Activated CD4-positive, alpha-beta T cell treated with anti-CD3 and anti-CD28 coated beads for 1 hour (primary cell): Measurements from ENCODE around the gene MDM2.
"Not testable (repeated sequence)": the region's sequence is repeated elsewhere in the genome, so short reads cannot be mapped to it uniquely, and the experiment has no call there.

Experiments used
- DNase-seq: peaks from one replicate; pipeline ENCODE4 v3.0.0-alpha.2; 2020

Gene MDM2

GRCh38 chr12:68855771-68856170 lies 47.8 kb downstream of the MDM2 start:
- DNase-seq: no peak

GRCh38 chr12:68856510-68856909 lies 48.5 kb downstream of the MDM2 start:
- DNase-seq: no peak

DNA sequence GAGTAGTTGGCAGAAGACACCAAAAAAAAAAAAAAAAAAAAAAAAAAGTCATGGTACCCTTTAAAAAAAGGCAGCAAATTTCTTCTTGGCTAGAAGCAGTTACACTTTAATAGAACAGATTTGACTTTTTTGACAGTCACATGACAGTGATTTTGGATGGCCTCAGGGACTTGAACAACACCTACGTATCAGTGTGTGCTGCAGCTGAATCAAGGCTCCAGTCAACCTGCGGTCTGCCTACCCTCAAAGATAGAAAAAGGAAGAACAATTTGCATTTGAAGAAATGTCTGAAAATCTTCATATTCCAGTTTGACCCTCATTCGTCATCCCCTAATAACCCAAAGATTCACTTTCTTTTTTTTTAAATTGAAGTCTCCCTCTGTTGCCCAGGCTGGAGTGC lies 53.9 kb downstream of the MDM2 start:
- no peak for DNase-seq

DNA sequence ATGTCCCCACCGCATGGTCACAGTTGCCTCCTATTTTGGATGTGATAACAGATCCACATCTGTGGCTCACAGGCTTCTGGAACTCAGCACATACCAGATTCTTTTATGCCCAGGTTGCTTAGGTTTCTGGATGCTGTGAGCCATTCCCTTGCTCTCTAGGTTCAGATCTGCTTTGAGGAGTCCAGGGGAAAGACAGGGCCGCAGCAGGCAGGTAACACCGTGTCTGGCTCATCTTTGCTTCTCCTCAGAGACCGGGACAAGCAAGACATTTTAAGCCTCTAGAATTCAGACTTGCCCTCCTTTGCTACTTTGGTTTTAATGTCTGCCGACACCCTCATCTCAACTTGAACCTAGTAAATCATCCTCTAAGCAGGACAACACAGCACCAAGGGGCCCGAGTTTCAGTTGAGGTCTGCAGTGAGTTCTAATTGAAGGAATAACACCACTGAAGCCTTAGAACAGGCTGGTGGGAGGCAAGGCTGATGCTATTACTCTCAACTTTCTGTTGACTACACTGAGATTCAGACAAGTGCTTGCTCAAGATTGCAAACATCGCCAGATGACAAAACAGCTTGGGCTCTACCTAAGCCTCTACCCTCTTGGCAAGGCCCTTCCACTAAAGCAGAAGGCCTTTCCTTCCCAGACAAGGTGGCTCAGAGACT lies 55.3 kb downstream of the MDM2 start:
- DNase-seq: no peak

DNA sequence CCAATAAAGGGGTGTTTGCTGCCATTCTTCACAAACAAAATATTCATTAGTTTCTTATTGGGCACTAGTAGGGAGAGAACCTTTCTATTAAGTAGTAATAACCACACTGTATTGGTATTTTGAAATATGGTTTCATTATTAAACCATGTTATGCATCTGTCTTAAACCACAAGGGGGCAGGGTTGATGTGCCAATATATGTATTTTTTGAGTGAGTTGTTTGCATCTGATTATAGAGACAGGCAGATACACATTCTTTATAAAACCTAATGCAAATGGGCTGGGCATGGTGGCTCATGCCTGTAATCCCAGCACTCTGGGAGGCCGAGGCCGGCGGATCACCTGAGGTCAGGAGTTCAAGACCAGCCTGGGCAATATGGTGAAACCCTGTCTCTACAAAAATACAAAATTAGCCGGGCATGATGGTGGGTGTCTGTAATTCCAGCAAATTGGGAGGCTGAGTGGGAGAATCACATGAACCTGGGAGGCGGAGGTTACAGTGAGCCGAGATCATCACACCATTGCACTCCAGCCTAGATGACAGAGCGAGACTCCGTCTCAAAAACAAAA lies 56.0 kb downstream of the MDM2 start:
- not testable (repeated sequence) for DNase-seq

GRCh38 chr12:68864604-68865003 lies 56.6 kb downstream of the MDM2 start:
- DNase-seq: no peak

GRCh38 chr12:68865399-68866164 lies 57.6 kb downstream of the MDM2 start:
- no peak for DNase-seq

- DNase-seq: no peak
Measured at GRCh38 chr12:68866950-68867349, 59.0 kb downstream of the MDM2 start.

GRCh38 chr12:68867606-68868005 lies 59.6 kb downstream of the MDM2 start:
- DNase-seq: no peak

DNA sequence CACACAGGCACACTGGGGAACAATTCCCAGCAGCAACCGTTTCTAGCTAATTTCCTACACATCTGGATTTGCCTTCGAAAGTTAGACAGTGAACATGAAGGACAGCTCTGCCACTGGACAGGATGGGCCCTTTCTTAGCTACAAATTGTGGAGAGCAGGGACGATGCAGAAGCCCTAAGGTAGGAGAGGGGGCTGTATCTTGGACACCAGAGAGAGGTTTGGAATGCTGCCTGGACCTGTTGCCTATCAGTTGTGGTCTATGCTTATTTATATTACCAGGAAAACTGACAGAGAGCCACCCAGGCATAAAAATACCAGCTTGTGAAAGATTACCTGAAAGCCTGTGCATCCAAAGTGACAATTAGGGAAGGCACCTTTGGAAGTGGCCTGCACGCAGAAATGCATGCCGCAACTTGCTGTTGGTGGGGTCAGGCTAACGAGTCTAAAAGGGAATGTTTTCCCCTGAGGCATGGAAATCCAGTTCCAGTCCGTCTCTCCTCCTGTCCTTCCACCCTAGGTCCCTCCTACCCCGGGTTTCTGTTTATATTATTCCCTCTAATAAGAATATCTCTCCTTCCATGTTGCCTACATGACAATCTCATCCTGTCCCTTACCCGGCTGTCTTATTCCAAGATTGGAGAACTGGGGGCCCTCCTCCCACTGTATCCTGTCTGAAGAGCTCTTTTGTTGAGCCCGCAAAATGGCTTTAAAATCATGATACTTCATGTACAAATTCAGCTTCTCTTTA lies 60.2 kb downstream of the MDM2 start:
- no peak for DNase-seq

DNA sequence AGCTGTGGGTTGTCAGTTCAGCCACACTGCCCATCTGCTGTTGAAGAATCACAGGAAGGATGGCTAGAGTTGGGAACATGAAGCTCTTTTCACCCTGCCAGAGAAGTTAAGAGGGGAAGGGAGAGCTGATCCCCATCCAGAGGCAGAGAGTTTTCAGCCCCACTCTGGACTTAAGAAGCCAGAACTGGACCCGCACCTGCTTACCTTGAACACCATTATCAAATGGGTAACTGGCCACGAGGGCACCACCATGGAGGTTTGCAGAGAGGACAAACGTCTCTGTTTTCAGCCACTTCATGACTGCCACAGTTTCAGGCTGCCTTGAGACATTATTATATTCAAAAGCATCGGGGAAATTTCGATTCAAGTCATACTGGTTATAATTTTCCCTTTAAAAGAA lies 62.0 kb downstream of the MDM2 start:
- no peak for DNase-seq

DNA sequence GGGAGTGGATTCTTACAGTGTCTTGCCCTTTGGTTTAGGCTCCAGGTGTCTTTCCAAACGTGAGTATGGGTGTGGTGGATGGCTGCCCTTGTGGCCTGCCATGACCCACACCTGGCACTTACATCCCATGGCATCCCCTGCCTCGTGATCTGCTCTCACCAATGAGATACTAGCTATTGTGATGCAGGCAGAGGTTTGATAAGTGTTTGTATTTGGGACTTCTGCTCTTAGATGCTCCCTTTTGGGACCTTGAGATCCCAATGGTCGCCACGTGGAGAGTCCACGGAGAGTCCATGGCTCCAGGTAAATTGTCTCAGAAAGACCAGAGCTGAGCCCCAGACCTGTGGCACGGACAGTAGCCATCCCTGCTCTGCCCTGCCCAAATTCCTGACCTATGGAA lies 62.5 kb downstream of the MDM2 start:
- no peak for DNase-seq

- DNase-seq: no peak
Measured at GRCh38 chr12:68871396-68871795, 63.4 kb downstream of the MDM2 start.

GRCh38 chr12:68871921-68872320 lies 63.9 kb downstream of the MDM2 start:
- no peak for DNase-seq

GRCh38 chr12:68873316-68873715 lies 65.3 kb downstream of the MDM2 start:
- no peak for DNase-seq

GRCh38 chr12:68876461-68876860 lies 68.5 kb downstream of the MDM2 start:
- DNase-seq: no peak

- DNase-seq: no peak
Measured at GRCh38 chr12:68877583-68877982, 69.6 kb downstream of the MDM2 start.

DNA sequence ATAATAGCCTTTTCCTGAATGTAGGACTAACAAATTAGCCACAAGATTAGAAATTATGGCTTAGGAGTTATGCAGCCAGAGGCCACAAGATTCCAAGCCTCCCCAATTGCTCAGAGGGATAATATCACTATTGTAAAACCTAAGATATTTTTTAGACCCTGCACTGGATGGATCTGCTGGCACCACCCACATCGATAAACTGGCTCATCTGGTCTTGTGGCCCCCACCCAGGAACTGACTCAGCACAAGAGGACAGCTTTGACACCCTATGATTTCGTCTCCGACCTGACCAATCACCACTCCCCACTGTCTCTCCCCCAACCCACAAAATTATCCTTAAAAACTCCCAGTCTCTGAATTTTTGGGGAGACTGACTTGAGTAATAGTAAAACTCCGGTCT lies 70.3 kb downstream of the MDM2 start:
- no peak for DNase-seq

GRCh38 chr12:68878846-68879245 lies 70.9 kb downstream of the MDM2 start:
- no peak for DNase-seq

DNA sequence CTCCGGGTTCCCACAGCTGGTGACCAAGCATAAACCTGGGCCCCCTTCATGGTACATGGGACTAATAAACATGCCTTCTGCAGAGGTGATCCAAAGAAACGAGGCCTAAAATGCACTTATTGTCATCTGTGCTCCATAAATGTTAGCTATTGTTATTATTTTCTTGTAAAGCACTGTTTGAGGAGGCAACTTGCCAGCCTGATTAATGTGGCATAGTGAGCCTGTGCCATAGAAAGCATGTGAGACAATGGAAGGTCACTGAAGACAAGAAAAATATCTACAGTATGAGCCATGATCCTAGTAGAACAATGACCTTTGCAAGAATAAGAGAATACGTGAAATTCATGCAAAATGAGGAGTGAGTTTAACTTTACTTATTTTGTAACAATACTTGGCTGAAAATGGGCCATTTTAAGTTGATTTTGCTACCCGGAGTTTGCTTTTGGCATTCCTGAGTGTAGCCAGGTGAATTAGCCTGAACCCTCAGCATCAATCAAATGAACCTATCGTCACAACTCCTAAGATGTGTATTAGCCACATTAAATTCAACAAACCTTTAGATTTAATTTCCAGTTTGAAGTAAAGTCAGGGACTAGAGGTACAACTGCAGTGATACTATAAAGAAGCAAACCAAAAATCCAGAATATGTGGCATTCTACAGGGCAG lies 72.8 kb downstream of the MDM2 start:
- no peak for DNase-seq

- no peak for DNase-seq
Measured at GRCh38 chr12:68882251-68882964, 74.4 kb downstream of the MDM2 start.

DNA sequence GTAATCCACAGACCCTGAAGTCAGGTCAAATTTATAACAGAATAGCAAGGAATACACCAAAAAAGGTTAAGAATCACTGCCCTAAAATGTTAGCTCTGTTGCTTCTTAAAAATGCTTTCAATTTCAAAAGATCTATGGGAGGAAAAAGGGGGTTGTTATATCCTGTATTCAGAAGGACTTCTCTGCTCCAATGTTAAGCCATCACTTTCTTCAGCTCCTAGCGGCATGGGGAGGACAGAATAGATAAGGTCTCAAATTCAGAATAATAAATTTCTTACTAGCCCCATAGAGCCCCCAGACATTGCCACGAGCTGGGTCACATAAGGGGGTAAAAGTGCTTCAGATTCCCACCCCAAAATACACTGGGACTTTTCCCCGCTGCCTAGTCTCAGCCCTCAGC lies 75.2 kb downstream of the MDM2 start:
- no peak for DNase-seq
